GM19397 (cell line): ENCODE data around the gene ZNF496.
"Not testable (repeated sequence)": the region's sequence is repeated elsewhere in the genome, so short reads cannot be mapped to it uniquely, and the experiment has no call there.

Experiments used
- ATAC-seq: cut with Tn5 transposase; IDR thresholded peaks from one replicate; pipeline ENCODE4 v1.9.1; 2021; ENCODE audit warnings: mild to moderate bottlenecking, moderate library complexity; ENCODE audit not compliant: unreplicated experiment

The ZNF496 gene

GRCh38 chr1:247331525-247332214 is at the start of gene ZNF496:
Gene ZNF496 (minus strand): TSS chr1:247331867. CDS start chr1:247329578, 2,289 bp downstream.
- peak; percentile 63 for ATAC-seq

- no peak for ATAC-seq
Measured at GRCh38 chr1:247378334-247379073, 46.8 kb upstream of the ZNF496 start.

- ATAC-seq, result not testable (repeated sequence)
Measured at GRCh38 chr1:247377656-247378055, 46.0 kb upstream of the ZNF496 start.

GRCh38 chr1:247376659-247377058 is 45.0 kb upstream of the ZNF496 start:
- no peak for ATAC-seq

- ATAC-seq, result no peak
Measured at GRCh38 chr1:247375747-247376146, 44.1 kb upstream of the ZNF496 start.

DNA sequence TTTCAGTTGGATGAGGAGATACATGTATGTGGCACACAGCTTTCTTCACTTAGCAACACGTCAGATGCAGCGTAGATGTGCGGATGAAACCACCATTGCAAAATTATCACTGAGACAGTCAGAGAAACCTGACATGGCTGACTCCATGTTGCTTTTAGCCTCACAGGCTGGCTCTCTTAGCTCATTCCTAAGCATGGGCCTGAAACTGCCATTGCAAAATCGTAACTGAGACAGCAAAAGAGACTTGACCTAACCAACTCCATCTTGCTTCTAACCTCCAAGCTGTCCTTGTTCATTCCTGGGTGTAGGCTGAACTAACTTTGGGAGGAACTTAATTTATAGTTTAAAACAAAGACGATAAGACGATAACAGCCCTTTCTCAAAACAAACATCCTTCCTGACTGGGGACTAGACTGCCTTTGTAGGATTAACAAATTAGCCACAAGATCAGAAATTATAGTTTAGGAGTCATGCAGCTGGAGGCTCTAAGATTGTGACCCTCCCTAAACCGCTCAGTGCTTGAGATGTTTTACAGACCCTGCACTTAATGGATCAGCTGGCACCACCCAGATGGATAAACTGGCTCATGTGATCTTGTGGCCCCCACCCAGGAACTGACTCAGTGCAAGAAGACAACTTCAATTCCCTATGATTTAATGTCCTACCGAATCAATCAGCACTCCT is 43.1 kb upstream of the ZNF496 start:
- ATAC-seq, result not testable (repeated sequence)

GRCh38 chr1:247373721-247374141 is 42.1 kb upstream of the ZNF496 start:
- no peak for ATAC-seq

GRCh38 chr1:247371801-247372259 is 40.2 kb upstream of the ZNF496 start:
- no peak for ATAC-seq

- ATAC-seq, result no peak
Measured at GRCh38 chr1:247370786-247371732, 39.4 kb upstream of the ZNF496 start.

GRCh38 chr1:247368490-247369145 is 37.0 kb upstream of the ZNF496 start:
- no peak for ATAC-seq

GRCh38 chr1:247367786-247368422 is 36.2 kb upstream of the ZNF496 start:
- ATAC-seq, result no peak

DNA sequence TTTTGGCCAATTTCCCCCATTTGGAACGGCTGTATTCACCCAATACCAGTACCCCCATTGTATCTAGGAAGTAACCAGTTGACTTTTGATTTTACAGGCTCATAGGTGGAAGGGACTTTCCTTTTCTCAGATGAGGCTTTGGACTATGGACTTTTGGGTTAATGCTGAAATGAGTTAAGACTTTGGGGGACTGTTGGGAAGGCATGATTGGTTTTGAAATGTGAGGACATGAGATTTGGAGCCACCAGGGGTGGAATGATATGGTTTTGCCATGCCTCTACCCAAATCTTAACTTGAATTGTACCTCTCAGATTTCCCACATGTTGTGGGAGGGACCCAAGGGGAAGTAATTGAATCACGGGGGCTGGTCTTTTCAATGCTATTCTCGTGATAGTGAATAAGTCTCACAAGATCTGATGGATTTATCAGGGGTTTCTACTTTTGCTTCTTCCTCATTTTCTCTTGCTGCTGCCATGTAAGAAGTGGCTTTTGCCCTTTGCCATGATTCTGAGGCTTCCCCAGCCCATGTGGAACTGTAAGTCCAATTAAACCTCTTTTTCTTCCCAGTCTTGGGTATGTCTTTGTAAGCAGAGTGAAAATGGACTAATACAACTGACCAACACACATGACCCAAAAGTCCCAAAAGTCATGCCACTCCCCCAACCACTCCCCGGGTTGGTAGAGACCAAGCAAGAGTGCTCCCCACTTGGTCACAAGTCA is 35.4 kb upstream of the ZNF496 start:
- no peak for ATAC-seq

GRCh38 chr1:247366345-247366744 is 34.7 kb upstream of the ZNF496 start:
- ATAC-seq, result not testable (repeated sequence)

GRCh38 chr1:247365023-247365422 is 33.4 kb upstream of the ZNF496 start:
- ATAC-seq, result no peak

DNA sequence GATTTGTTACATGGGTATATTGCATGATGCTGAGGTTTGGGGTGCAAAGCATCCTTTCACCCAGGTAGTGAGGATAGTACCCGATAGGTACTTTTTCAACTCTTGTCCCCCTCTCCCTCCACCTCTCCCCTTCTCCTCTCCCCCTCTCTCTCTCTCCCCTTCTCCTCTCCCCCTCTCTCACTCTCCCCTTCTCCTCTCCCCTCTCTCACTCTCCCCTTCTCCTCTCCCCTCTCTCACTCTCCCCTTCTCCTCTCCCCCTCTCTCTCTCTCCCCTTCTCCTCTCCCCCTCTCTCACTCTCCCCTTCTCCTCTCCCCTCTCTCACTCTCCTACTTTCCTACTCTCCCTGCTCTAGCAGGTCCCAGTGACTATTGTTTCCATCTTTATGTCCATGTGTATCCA is 31.3 kb upstream of the ZNF496 start:
- not testable (repeated sequence) for ATAC-seq

DNA sequence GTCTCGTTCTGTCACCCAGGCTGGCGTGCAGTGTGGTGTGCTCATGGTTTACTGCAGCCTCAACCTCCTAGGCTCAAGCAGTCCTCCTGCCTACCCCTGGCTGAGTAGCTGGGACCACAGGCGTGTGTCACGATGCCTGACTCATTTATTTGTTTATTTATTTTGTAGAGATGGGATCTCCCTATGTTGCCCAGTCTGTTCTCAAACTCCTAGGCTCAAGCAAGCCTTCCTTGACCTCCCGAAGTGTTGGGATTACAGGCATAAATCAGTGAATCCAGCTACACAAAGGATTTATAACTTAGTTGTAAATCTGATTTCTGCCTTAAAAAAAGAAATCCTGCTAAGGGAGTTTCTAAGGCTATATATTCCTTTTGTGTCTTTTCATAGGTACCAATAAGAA is 30.5 kb upstream of the ZNF496 start:
- no peak for ATAC-seq

- no peak for ATAC-seq
Measured at GRCh38 chr1:247360991-247361731, 29.5 kb upstream of the ZNF496 start.
